Measurements from ENCODE around the gene YRDC.

DNA sequence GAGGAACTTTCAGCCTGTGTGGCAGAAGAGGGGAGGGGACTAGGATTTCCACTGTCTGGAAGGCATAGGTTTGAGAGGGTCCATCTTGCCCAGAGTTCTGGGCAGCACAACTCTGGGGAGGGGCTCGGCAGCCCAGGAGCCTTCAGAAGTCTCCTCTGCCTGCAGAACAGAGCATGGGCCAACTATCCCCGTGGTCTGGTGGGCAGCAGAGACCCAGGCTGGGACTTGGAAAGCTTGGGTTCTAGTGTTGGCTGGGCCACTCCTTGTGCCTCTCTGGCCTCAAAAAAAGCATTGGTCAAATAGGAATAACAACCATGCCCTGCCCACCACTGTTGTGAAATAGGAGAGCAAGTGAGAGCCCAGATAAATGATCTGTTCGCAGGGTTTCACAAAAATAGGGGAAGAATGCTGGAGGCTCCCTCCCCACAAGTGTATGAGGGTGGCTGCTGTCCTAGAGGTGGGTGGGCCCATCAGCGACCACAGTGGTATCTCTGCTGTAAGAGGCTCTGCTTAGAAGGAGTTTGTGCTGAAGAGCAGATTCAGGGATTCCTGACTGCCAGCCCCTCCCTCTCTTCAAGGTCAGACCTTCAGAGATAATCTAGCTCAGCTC is 52.0 kb downstream of the YRDC start:
- TF ChIP-seq CTCF (conservative IDR thresholded peaks at IDR 0.05) (no peak), ZFX (IDR thresholded peaks at IDR 0.05) (no peak)
